Prostate gland (tissue), 2 donors: ENCODE data around the gene STEAP1B. TPM values are rescaled to one million over a fixed set of nuclear protein-coding genes. Genes with fewer than 3 reads are reported as not detected.

Experiments used
- DNase-seq: peaks from one replicate; pipeline ENCODE4 v3.0.0-alpha.2; 2019; ENCODE audit warnings: low spot score
- H3K27ac ChIP-seq, 2 donors: fragments of 200-600 bp; sonication (generic); 2 replicates each; pipeline ENCODE4 v1.5.1; 2017 to 2019
- H3K27me3 ChIP-seq: fragments of 200-600 bp; sonication (generic); replicated peaks from 2 replicates; pipeline ENCODE4 v1.5.1; 2019; ENCODE audit not compliant: insufficient read depth
- H3K36me3 ChIP-seq, 2 donors: fragments of 200-600 bp; sonication (generic); 1 replicate in 1 of 2; 2 replicates in 1 of 2; pipeline versions ENCODE4 v1.5.1 to v1.8.1; 2017 to 2019
- H3K4me1 ChIP-seq: fragments of 200-600 bp; sonication (generic); replicated peaks from 2 replicates; pipeline ENCODE4 v1.5.1; 2019
- H3K4me3 ChIP-seq, 2 donors: fragments of 200-600 bp; sonication (generic); 2 replicates each; pipeline ENCODE4 v1.5.1; 2017 to 2019
- H3K9me3 ChIP-seq: fragments of 200-600 bp; sonication (generic); 2 replicates; pipeline ENCODE4 v1.5.1; 2017
- CTCF ChIP-seq, 4 experiments: fragments of 200-600 bp in 2 of 4; fragments of 450-650 bp in 2 of 4; sonication (generic) in 2 of 4; IDR thresholded peaks; 1 replicate in 3 of 4; 2 replicates in 1 of 4; pipeline ENCODE4 v1.5.1; 2016 to 2019; ENCODE audit warnings: antibody characterized with exemption in 4 of 4, mild to moderate bottlenecking in 2 of 4, moderate library complexity in 2 of 4
- POLR2A ChIP-seq: fragments of 450-650 bp; IDR thresholded peaks from one replicate; pipeline ENCODE4 v1.6.1; 2016; ENCODE audit warnings: antibody characterized with exemption, mild to moderate bottlenecking
- POLR2AphosphoS5 ChIP-seq: sonication (generic); formaldehyde crosslinking; IDR thresholded peaks from one replicate; pipeline ENCODE4 v1.6.1; 2017; ENCODE audit warnings: antibody characterized with exemption
- WGBS: methylation state at CpG from one replicate; pipeline ENCODE4 v1.1.5; 2018; 5-methylcytosine and 5-hydroxymethylcytosine counted together
- intact Hi-C: fragments of 100-400 bp; cut with DNase I; formaldehyde crosslinking; loops from one replicate; pipeline ENCODE4 v1.14.2; 2022
- total RNA-seq, 2 donors: library from RNA; depleted of rRNA; stranded (reverse); fragments of >200 nt; gene quantifications; one replicate each; pipeline ENCODE4 v1.1.0, GENCODE V29; 2016

Gene STEAP1B
- total RNA-seq, 2 donors from 2014 or later = 6.4 TPM; not detected in 1

GRCh38 chr7:22470981-22471380 is 29.0 kb downstream of the STEAP1B start:
- Histone ChIP-seq H3K27me3 (no peaks in the 10 kb centered on the region), H3K4me1 (no peaks in the 10 kb centered on the region), H3K4me3 (no peak overlapping the region), H3K36me3 (no peaks in the 10 kb centered on the region), H3K27ac (no peak overlapping the region), H3K9me3 (no peaks in the 10 kb centered on the region)
- no peak for DNase-seq
- intact Hi-C loops = no loop called here
- TF ChIP-seq POLR2A (no peak), POLR2AphosphoS5 (no peak)
- 85% methylated on average over 10 of the region's 10 CpGs for WGBS

GRCh38 chr7:22469371-22470143 is 30.4 kb downstream of the STEAP1B start:
- DNase-seq = no peak
- Histone ChIP-seq H3K4me3 (no peak overlapping the region), H3K9me3 (no peaks in the 10 kb centered on the region), H3K4me1 (no peaks in the 10 kb centered on the region), H3K27ac (no peak overlapping the region), H3K27me3 (no peaks in the 10 kb centered on the region), H3K36me3 (no peaks in the 10 kb centered on the region)
- TF ChIP-seq CTCF (IDR thresholded peaks at IDR 0.05) = no peak
- TF ChIP-seq POLR2AphosphoS5 = no peak
- no peak for TF ChIP-seq POLR2A
- 64% methylated on average over 3 of the region's 3 CpGs for WGBS
- intact Hi-C loops = no loop called here

DNA sequence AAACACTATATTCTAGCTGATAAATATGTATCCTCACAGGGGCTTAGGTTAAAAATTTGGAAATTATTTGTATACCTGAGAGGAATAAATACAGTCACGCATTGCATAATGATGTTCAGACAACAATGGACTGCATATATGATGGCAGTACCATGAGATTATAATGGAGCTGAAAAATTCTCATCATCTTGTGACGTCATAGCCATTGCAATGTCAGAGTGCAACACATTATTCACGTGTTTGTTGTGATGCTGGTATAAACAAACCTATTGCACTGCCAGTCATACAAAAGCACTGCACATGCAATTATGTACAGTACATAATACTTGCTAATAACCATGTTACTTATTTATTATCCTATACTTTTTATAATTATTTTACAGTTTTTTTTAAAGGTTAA is 31.4 kb downstream of the STEAP1B start:
- Histone ChIP-seq H3K4me3 (no peak overlapping the region), H3K9me3 (no peaks in the 10 kb centered on the region), H3K4me1 (no peaks in the 10 kb centered on the region), H3K36me3 (no peaks in the 10 kb centered on the region), H3K27me3 (no peaks in the 10 kb centered on the region), H3K27ac (no peak overlapping the region)
- TF ChIP-seq POLR2AphosphoS5 (no peak), POLR2A (no peak), CTCF (IDR thresholded peaks at IDR 0.05) (no peak)
- intact Hi-C loops = no loop called here
- no peak for DNase-seq
- WGBS = 93% methylated on average over 3 of the region's 3 CpGs

- intact Hi-C loops = no loop called here
- H3K27ac ChIP-seq = no peak overlapping the region
- WGBS = 70% methylated on average over 4 of the region's 4 CpGs
- no peak overlapping the region for H3K4me3 ChIP-seq
- no peaks in the 10 kb centered on the region for H3K9me3 ChIP-seq
- no peaks in the 10 kb centered on the region for H3K4me1 ChIP-seq
- no peak for TF ChIP-seq POLR2AphosphoS5
- TF ChIP-seq POLR2A = no peak
- no peak for TF ChIP-seq CTCF (IDR thresholded peaks at IDR 0.05)
- DNase-seq = no peak
- H3K27me3 ChIP-seq = no peaks in the 10 kb centered on the region
- H3K36me3 ChIP-seq = no peaks in the 10 kb centered on the region
Observed at GRCh38 chr7:22464299-22464698, 35.7 kb downstream of the STEAP1B start.

GRCh38 chr7:22460363-22460988 is 39.5 kb downstream of the STEAP1B start:
- H3K36me3 ChIP-seq = no peaks in the 10 kb centered on the region
- DNase-seq = no peak
- WGBS = 79% methylated on average over 5 of the region's 5 CpGs
- intact Hi-C loops = no loop called here
- H3K9me3 ChIP-seq = no peaks in the 10 kb centered on the region
- H3K4me1 ChIP-seq = no peaks in the 10 kb centered on the region
- no peaks in the 10 kb centered on the region for H3K27me3 ChIP-seq
- no peak for TF ChIP-seq POLR2A
- TF ChIP-seq CTCF (IDR thresholded peaks at IDR 0.05) = no peak
- TF ChIP-seq POLR2AphosphoS5 = no peak
- H3K4me3 ChIP-seq = no peak overlapping the region
- H3K27ac ChIP-seq = no peak overlapping the region
